GM12872 (cell line): ENCODE measurements around the gene AAMDC.

Source experiments
- TF ChIP-seq, protein P1 (sequence below): IDR thresholded peaks from 3 replicates; pipeline ENCODE4 v1.5.1; 2011; ENCODE audit warnings: low read depth, mild to moderate bottlenecking, low read length, moderate library complexity; ENCODE audit not compliant: insufficient read depth

AAMDC gene

DNA sequence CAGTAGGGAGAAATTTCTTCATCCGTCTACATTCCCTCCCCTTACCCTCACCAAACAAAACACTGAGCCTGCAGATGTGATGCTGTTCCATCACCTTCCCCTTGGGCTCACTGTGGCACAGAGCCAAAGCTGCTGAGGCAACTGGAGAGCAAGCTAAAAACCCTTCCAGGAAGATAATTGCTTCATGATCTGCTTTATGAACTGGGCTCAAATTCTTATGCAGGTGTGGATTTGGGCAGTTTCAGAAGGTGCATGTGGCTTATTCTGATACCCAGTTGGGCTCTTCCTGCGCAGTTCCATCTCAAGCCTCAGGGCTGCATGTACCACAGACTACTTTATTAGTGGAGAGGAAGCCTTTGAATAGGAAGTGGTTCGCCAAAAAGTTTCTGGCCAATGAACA lies 58.3 kb downstream of the AAMDC start:
- TF ChIP-seq, protein P1, sequence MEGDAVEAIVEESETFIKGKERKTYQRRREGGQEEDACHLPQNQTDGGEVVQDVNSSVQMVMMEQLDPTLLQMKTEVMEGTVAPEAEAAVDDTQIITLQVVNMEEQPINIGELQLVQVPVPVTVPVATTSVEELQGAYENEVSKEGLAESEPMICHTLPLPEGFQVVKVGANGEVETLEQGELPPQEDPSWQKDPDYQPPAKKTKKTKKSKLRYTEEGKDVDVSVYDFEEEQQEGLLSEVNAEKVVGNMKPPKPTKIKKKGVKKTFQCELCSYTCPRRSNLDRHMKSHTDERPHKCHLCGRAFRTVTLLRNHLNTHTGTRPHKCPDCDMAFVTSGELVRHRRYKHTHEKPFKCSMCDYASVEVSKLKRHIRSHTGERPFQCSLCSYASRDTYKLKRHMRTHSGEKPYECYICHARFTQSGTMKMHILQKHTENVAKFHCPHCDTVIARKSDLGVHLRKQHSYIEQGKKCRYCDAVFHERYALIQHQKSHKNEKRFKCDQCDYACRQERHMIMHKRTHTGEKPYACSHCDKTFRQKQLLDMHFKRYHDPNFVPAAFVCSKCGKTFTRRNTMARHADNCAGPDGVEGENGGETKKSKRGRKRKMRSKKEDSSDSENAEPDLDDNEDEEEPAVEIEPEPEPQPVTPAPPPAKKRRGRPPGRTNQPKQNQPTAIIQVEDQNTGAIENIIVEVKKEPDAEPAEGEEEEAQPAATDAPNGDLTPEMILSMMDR, result 0 out of 3 replicates have a peak, but pooled peaks have one; percentile 17

DNA sequence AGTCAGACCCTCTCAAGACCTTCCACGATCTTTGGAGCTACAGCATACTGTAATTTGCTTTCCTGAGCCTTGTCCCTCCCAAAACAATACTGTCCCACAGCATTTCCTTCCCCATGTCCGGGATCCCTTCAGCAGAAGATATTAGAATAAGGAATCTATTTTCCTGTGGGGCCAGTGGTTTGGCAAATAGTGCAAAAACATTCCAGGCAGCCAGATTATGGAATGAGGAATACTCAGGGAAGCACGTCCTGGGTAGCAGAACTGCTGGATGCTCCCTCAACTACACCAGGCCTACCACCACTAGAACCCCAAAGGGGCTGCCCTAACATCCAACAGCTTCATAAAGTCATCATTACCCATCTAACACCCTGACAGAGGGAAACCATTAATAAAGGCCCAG lies 61.5 kb downstream of the AAMDC start:
- TF ChIP-seq, protein P1, result no peak

DNA sequence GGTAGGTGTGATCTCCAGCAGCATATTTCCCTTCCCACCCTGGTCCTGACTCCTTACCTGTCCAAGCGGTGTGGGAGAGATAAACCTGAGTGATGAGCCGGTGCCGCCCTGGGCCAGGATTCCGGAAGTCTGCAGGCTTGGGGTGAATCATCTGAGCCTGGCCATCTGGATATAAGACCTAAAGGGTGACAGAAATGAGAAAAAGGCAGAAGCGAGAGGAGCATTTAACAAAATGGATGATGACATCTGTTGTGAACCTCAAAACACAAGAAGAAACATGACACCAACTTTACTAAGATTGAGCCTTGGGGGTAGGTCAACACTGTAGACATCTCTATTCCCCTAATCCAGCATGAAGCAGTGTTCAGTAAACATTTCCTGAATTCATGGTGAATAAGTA lies 62.8 kb downstream of the AAMDC start:
- TF ChIP-seq, protein P1, result no peak

DNA sequence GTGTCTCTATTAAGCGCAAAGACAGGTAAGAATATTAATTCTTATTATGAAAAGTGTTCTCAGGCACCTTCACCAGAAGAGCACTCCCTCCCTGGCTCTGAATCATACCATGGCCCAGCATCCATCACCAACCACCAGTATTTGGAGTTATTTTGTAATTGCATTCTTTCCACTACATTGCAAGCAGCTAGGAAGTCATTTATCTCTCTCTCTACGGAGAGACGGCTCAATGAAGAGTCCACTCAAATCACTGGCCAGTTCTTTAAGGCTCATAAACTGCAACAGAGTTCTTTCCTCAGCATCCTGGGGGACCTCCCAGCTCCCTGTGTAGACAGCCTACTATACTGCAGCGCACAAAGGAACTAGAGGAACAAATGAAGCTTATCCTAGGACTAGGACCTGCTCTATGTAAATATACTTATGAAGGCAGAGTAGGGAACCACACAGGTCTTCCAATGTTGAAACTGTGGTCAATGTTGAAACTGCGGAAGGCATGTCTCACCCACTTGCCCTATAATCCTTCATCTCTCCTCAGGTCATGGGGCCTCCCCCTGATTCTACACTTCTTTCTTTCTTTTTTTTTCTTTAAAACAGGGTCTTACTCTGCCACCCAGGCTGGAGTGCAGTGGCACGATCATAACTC lies 63.4 kb downstream of the AAMDC start:
- TF ChIP-seq, protein P1, result no peak

DNA sequence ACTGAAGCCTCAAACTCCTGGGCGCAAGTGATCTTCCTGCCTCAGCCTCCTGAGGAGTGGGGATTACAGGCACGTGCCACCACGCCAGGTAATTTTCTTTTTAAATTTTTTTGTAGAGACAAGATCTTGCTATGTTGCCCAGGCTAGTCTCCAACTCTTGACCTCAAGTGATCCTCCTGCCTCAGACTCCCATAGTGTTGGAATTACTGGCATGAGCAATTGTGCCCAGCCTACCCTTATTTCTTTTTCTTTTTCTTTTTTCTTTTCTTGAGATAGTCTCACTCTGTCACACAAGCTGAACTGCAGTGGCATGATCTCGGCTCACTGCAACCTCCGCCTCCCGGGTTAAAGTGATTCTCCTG lies 63.9 kb downstream of the AAMDC start:
- TF ChIP-seq, protein P1, result no peak

DNA sequence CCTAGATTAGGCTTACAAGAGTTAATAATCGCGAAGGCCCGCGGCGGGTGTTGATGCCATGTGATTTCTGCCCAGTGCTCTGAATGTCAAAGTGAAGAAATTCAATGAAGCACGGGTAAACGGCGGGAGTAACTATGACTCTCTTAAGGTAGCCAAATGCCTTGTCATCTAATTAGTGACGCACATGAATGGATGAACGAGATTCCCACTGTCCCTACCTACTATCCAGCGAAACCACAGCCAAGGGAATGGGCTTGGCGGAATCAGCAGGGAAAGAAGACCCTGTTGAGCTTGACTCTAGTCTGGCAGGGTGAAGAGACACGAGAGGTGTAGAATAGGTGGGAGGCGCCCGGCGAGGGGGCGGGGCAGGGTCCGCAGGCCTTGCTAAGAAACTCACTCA lies 65.5 kb downstream of the AAMDC start:
- TF ChIP-seq, protein P1, result no peak

DNA sequence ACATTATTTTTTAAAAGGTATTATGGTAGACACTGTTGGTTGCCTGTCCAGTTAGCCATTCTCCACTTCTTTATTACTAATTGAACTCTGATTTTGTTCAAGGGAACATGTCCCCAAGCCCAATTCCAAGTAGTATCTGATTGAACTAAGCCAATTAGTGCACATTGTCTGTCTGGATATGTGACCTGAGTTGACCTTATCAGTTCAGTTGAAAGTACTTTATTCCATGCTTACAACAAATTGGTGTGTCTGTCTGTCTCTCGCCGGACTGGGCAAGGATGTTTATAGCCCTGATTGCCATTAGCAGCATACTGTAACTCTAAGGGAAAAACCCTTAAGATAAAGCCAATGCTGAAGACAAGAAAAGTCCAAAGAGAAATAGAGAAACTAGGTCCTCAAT lies 87.9 kb downstream of the AAMDC start:
- TF ChIP-seq, protein P1, result no peak
